ENCODE results near the gene CHRNE. TPM values are rescaled to one million over a fixed set of nuclear protein-coding genes. Genes with fewer than 3 reads are reported as not detected.

Gene CHRNE
- total and polyA plus RNA-seq, 2 of the 8 experiments (the other 6 are each of a cell fraction or from before 2014, with no cell fraction given): 0.15 to 0.33 TPM

DNA sequence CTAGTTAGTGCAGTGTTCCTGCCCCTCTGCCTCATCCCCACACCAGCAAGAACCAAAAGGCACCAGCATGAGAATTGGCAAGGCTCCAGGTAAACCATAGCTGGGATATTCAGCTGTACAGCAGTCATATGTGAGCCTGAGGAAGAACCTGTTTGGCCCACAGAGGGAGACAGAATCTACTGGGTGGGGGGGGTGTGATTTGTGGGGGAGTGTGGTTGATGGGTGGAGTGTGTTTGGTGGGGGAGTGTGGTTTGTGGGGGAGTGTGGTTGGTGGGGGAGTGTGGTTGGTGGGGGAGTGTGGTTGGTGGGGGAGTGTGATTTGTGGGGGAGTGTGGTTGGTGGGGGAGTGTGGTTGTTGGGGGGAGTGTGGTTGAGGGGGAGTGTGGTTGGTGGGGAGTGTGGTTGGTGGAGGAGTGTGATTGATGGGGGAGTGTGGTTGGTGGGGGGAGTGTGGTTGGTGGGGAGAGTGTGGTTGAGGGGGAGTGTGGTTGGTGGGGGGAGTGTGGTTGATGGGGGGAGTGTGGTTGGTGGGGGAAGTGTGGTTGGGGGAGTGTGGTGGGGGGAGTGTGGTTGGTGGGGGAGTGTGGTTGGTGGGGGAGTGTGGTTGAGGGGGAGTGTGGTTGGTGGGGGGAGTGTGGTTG lies 50.2 kb downstream of the CHRNE start:
- no peak overlapping the region for H4K8ac ChIP-seq (ENCODE audit: extremely low read depth, insufficient read depth, low read length)
- no peak overlapping the region for H3K9ac ChIP-seq (replicated peaks in 1 of 4; ENCODE audit: extremely low read depth in 1 of 4, low read depth in 3 of 4, low read length in 3 of 4)
- H2BK12ac ChIP-seq (ENCODE audit: low read depth, low read length): peak overlapping the region; percentile 86; the same call in 1 of the 2 replicates
- H3K4me2 ChIP-seq (ENCODE audit: insufficient read depth in 1 of 2, low read depth in 2 of 2, low read length in 2 of 2): no peak overlapping the region
- no peak overlapping the region for H2AFZ ChIP-seq (ENCODE audit: low read length)
- H2BK5ac ChIP-seq (ENCODE audit: low read depth, low read length): no peak overlapping the region
- no peak overlapping the region for H3K18ac ChIP-seq (ENCODE audit: extremely low read depth, low read length)
- POLR2A ChIA-PET (ENCODE audit: partially characterized antibody): interaction anchor here (0.9 kb wide), 1 partner anchor 44 kb away, joined by 3 read pairs; no protein-coding TSS in a partner anchor
- H3K4ac ChIP-seq (replicated peaks; ENCODE audit: insufficient read length, low read depth, low read length): no peak overlapping the region
- H3K36me3 ChIP-seq (ENCODE audit: control insufficient read depth in 2 of 4, insufficient read depth in 4 of 4, low read length in 3 of 4): no peaks in the 10 kb centered on the region
- peak overlapping the region; percentile 56; the same call in 1 of the 2 replicates for H2BK20ac ChIP-seq (ENCODE audit: low read length)
- H4K5ac ChIP-seq (ENCODE audit: insufficient read length, low read depth, low read length): no peak overlapping the region
- H3K4me1 ChIP-seq (replicated peaks in 1 of 4; ENCODE audit: control insufficient read depth in 3 of 4, insufficient read depth in 4 of 4, low read length in 3 of 4): peaks cover 14 to 42% (median 35%) of the 10 kb centered on the region in 4 experiments
- H2BK120ac ChIP-seq (replicated peaks; ENCODE audit: low read depth, low read length): no peak overlapping the region
- peaks cover 0 to 45% of the 10 kb centered on the region in 2 experiments; a peak in 3 of 4 replicates for H3K79me2 ChIP-seq (ENCODE audit: control insufficient read depth in 1 of 2, insufficient read depth in 2 of 2, low read length in 2 of 2)
- peaks cover 14% of the 10 kb centered on the region for H3K79me1 ChIP-seq (ENCODE audit: low read depth, low read length)
- no peak overlapping the region for H3K27ac ChIP-seq (ENCODE audit: low read depth, low read length)
- peaks cover 0 to 1% of the 10 kb centered on the region in 2 experiments for H4K20me1 ChIP-seq (replicated peaks in 1 of 2; ENCODE audit: control insufficient read depth in 1 of 2, insufficient read depth in 2 of 2, low read length in 2 of 2)
- H3K9me3 ChIP-seq (ENCODE audit: insufficient read depth in 2 of 2, low read depth in 1 of 2, low read length in 1 of 2): no peaks in the 10 kb centered on the region
- DNase-seq (ENCODE audit: low read depth in 1 of 2, low spot score in 2 of 2) (no peak), FAIRE-seq (no peak)
- H3K23ac ChIP-seq (ENCODE audit: insufficient read length): no peak overlapping the region
- H3K23me2 ChIP-seq (ENCODE audit: low read depth, low read length): peaks cover 7% of the 10 kb centered on the region; the same call in 1 of the 2 replicates
- H3K27me3 ChIP-seq (replicated peaks in 1 of 4; ENCODE audit: control insufficient read depth in 3 of 4, extremely low read depth in 1 of 4, insufficient read depth in 3 of 4, low read length in 3 of 4): no peaks in the 10 kb centered on the region
- CTCF ChIA-PET (ENCODE audit: partially characterized antibody): interaction anchor here (0.6 to 1.5 kb wide), 3 partner anchors 15 to 558 kb away, joined by 3 to 4 read pairs (median 3); partner anchors contain the start of gene MINK1
- H3K56ac ChIP-seq (replicated peaks; ENCODE audit: insufficient read length, low read depth, low read length): no peak overlapping the region
- no peak overlapping the region for H2BK15ac ChIP-seq (ENCODE audit: low read length)
- H3K14ac ChIP-seq (ENCODE audit: insufficient read length): no peak overlapping the region
- peak overlapping the region; percentile 54; the same call in 1 of the 2 replicates for H2AK5ac ChIP-seq (ENCODE audit: low read depth, low read length)
- H3K4me3 ChIP-seq (ENCODE audit: extremely low read depth in 1 of 4, insufficient read depth in 2 of 4, low read depth in 3 of 4, low read length in 4 of 4): no peak overlapping the region
- H4K91ac ChIP-seq (replicated peaks; ENCODE audit: insufficient read length, low read length): no peak overlapping the region
- TF ChIP-seq, protein P1, sequence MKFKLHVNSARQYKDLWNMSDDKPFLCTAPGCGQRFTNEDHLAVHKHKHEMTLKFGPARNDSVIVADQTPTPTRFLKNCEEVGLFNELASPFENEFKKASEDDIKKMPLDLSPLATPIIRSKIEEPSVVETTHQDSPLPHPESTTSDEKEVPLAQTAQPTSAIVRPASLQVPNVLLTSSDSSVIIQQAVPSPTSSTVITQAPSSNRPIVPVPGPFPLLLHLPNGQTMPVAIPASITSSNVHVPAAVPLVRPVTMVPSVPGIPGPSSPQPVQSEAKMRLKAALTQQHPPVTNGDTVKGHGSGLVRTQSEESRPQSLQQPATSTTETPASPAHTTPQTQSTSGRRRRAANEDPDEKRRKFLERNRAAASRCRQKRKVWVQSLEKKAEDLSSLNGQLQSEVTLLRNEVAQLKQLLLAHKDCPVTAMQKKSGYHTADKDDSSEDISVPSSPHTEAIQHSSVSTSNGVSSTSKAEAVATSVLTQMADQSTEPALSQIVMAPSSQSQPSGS (IDR thresholded peaks at IDR 0.05; ENCODE audit: low read length): no peak
- TF ChIP-seq RXRA (IDR thresholded peaks at IDR 0.05; ENCODE audit: insufficient read depth, low read depth, low read length) (no peak), CBX5 (IDR thresholded peaks at IDR 0.05; ENCODE audit: low read depth, low read length) (no peak), KDM1A (IDR thresholded peaks at IDR 0.05; ENCODE audit: borderline replicate concordance, low read length) (no peak), JUND (IDR thresholded peaks at IDR 0.05; ENCODE audit: low read length) (no peak), RBBP5 (IDR thresholded peaks at IDR 0.05; ENCODE audit: borderline replicate concordance, low read depth, low read length) (no peak), HDAC2 (IDR thresholded peaks at IDR 0.05; ENCODE audit: borderline replicate concordance in 1 of 2, low read depth in 2 of 2, low read length in 2 of 2) (no peak), SUZ12 (IDR thresholded peaks at IDR 0.05; ENCODE audit: low read length) (no peak), RFX5 (IDR thresholded peaks at IDR 0.05; ENCODE audit: borderline replicate concordance, low read depth, low read length) (no peak), YY1 (IDR thresholded peaks at IDR 0.05; ENCODE audit: low read depth, low read length) (no peak)
- TF ChIP-seq, protein P2, sequence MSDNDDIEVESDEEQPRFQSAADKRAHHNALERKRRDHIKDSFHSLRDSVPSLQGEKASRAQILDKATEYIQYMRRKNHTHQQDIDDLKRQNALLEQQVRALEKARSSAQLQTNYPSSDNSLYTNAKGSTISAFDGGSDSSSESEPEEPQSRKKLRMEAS (IDR thresholded peaks at IDR 0.05): no peak

Data from H1 (cell line).